Astrocyte (in vitro differentiated cells and primary cell): ENCODE measurements around the gene GARIN5A. TPM values are rescaled to one million over a fixed set of nuclear protein-coding genes. Genes with fewer than 3 reads are reported as not detected.
"Not testable (repeated sequence)": the region's sequence is repeated elsewhere in the genome, so short reads cannot be mapped to it uniquely, and the experiment has no call there.

Experiments used
- DNase-seq: peaks from one replicate; pipeline ENCODE4 v3.0.0-alpha.2; 2010; ENCODE audit warnings: low read depth
- FAIRE-seq: peaks from 2 replicates; lab custom pipeline; 2011; peaks lifted over from hg19 to GRCh38; lab: Jason Lieb, UNC
- H2AFZ ChIP-seq: 2 replicates; pipeline ENCODE4 v1.6.0; 2012; ENCODE audit warnings: low read depth, low read length, inconsistent platforms
- H3K27ac ChIP-seq: 2 replicates; pipeline ENCODE4 v1.5.1; 2011; ENCODE audit warnings: low read depth, low read length, inconsistent platforms
- H3K27me3 ChIP-seq: 2 replicates; pipeline ENCODE4 v1.6.0; 2011; ENCODE audit warnings: low read length, inconsistent platforms; ENCODE audit not compliant: insufficient read depth
- H3K36me3 ChIP-seq: 2 replicates; pipeline ENCODE4 v1.5.1; 2011; ENCODE audit warnings: low read length, inconsistent platforms; ENCODE audit not compliant: insufficient read depth
- H3K4me1 ChIP-seq: 2 replicates; pipeline ENCODE4 v1.5.1; 2011; ENCODE audit warnings: low read length, inconsistent platforms; ENCODE audit not compliant: insufficient read depth
- H3K4me2 ChIP-seq: 2 replicates; pipeline ENCODE4 v1.6.0; 2012; ENCODE audit warnings: low read length, inconsistent platforms
- H3K4me3 ChIP-seq: 2 replicates; pipeline ENCODE4 v1.5.1; 2011; ENCODE audit warnings: low read depth, mild to moderate bottlenecking, low read length, inconsistent platforms; ENCODE audit not compliant: insufficient read depth
- H3K79me2 ChIP-seq: 2 replicates; pipeline ENCODE4 v1.6.0; 2012; ENCODE audit warnings: mild to moderate bottlenecking, low read length, inconsistent platforms; ENCODE audit not compliant: insufficient read depth
- H3K9ac ChIP-seq: 2 replicates; pipeline ENCODE4 v1.6.0; 2012; ENCODE audit warnings: mild to moderate bottlenecking, low read length, inconsistent platforms
- H3K9me3 ChIP-seq: 2 replicates; pipeline ENCODE4 v1.5.1; 2012; ENCODE audit warnings: low read depth, mild to moderate bottlenecking, low read length, inconsistent platforms; ENCODE audit not compliant: insufficient read depth
- H4K20me1 ChIP-seq: 2 replicates; pipeline ENCODE4 v1.6.0; 2012; ENCODE audit warnings: low read length, inconsistent platforms; ENCODE audit not compliant: insufficient read depth
- H3K27ac Mint-ChIP-seq: one replicate; pipeline ENCODE4 v1.8.0; 2021; ENCODE audit warnings: mild to moderate bottlenecking, mixed read lengths; ENCODE audit not compliant: unreplicated experiment
- H3K27me3 Mint-ChIP-seq: one replicate; pipeline ENCODE4 v1.8.0; 2021; ENCODE audit warnings: low read depth, mixed read lengths; ENCODE audit not compliant: unreplicated experiment
- H3K36me3 Mint-ChIP-seq: one replicate; pipeline ENCODE4 v1.8.0; 2021; ENCODE audit warnings: low read depth, mixed read lengths; ENCODE audit not compliant: unreplicated experiment
- H3K4me1 Mint-ChIP-seq: one replicate; pipeline ENCODE4 v1.8.0; 2021; ENCODE audit warnings: low read depth, mixed read lengths; ENCODE audit not compliant: unreplicated experiment
- H3K4me3 Mint-ChIP-seq: one replicate; pipeline ENCODE4 v1.8.0; 2021; ENCODE audit warnings: mild to moderate bottlenecking, moderate library complexity, mixed read lengths; ENCODE audit not compliant: unreplicated experiment
- H3K9me3 Mint-ChIP-seq: one replicate; pipeline ENCODE4 v1.8.0; 2021; ENCODE audit warnings: mild to moderate bottlenecking, mixed read lengths; ENCODE audit not compliant: unreplicated experiment
- CTCF ChIP-seq: IDR thresholded peaks from 2 replicates; pipeline ENCODE4 v1.5.1; 2011; ENCODE audit warnings: low read depth, mild to moderate bottlenecking, inconsistent platforms, low read length, moderate library complexity; ENCODE audit not compliant: insufficient read depth
- EZH2 ChIP-seq: IDR thresholded peaks from 2 replicates; pipeline ENCODE4 v1.6.1; 2012; ENCODE audit warnings: mild to moderate bottlenecking, low read length, inconsistent platforms; ENCODE audit not compliant: insufficient read depth
- total RNA-seq: library from RNA; stranded (reverse); gene quantifications from 2 replicates; pipeline ENCODE4 v1.2.1, GENCODE V29; 2021

GARIN5A gene
- total RNA-seq, 1 donor from 2014 or later, result not detected

- peak overlapping the region; percentile 97 for H3K9ac ChIP-seq
- FAIRE-seq (no peak), DNase-seq (no peak)
- peaks cover 25% of the 10 kb centered on the region for H3K79me2 ChIP-seq
- H3K27me3 ChIP-seq, result no peaks in the 10 kb centered on the region
- peak overlapping the region; percentile 98 for H3K4me2 ChIP-seq
- no peak overlapping the region for H3K4me3 Mint-ChIP-seq
- peaks cover 20% of the 10 kb centered on the region for H4K20me1 ChIP-seq
- H3K27me3 Mint-ChIP-seq, result no peaks in the 10 kb centered on the region
- H3K27ac ChIP-seq, result peak overlapping the region; percentile 70
- no peaks in the 10 kb centered on the region for H3K4me1 Mint-ChIP-seq
- H3K36me3 Mint-ChIP-seq, result no peaks in the 10 kb centered on the region
- peak overlapping the region; percentile 98 for H3K4me3 ChIP-seq
- H3K36me3 ChIP-seq, result no peaks in the 10 kb centered on the region
- no peaks in the 10 kb centered on the region for H3K9me3 ChIP-seq
- peaks cover 5% of the 10 kb centered on the region for H3K4me1 ChIP-seq
- peak overlapping the region; percentile 99 for H2AFZ ChIP-seq
- H3K27ac Mint-ChIP-seq, result no peak overlapping the region
- TF ChIP-seq CTCF (no peak), EZH2 (no peak)
- peaks cover 27% of the 10 kb centered on the region for H3K9me3 Mint-ChIP-seq
Measured at GRCh38 chr19:50476907-50477238, 225 bp upstream of the GARIN5A start.

- peaks cover 16% of the 10 kb centered on the region for H4K20me1 ChIP-seq
- no peaks in the 10 kb centered on the region for H3K27me3 ChIP-seq
- Mint-ChIP-seq H3K27ac (no peak overlapping the region), H3K9me3 (peaks cover 24% of the 10 kb centered on the region), H3K4me1 (no peaks in the 10 kb centered on the region), H3K4me3 (no peak overlapping the region), H3K27me3 (no peaks in the 10 kb centered on the region), H3K36me3 (no peaks in the 10 kb centered on the region)
- H3K79me2 ChIP-seq, result peaks cover 25% of the 10 kb centered on the region
- no peak overlapping the region for H3K9ac ChIP-seq
- H3K36me3 ChIP-seq, result no peaks in the 10 kb centered on the region
- DNase-seq (no peak), FAIRE-seq (no peak)
- H3K4me1 ChIP-seq, result peaks cover 5% of the 10 kb centered on the region
- no peak overlapping the region for H3K27ac ChIP-seq
- H3K4me3 ChIP-seq, result no peak overlapping the region
- H3K9me3 ChIP-seq, result no peaks in the 10 kb centered on the region
- peak overlapping the region; percentile 98 for H3K4me2 ChIP-seq
- peak overlapping the region; percentile 99 for H2AFZ ChIP-seq
- TF ChIP-seq CTCF (no peak), EZH2 (no peak)
Measured at GRCh38 chr19:50475736-50476223, 868 bp downstream of the GARIN5A start.

GRCh38 chr19:50475101-50475568, 1.5 kb downstream of the GARIN5A start:
- no peak for FAIRE-seq
- H3K9me3 ChIP-seq, result no peaks in the 10 kb centered on the region
- no peak overlapping the region for H2AFZ ChIP-seq
- Mint-ChIP-seq H3K27me3 (no peaks in the 10 kb centered on the region), H3K4me3 (no peak overlapping the region), H3K36me3 (no peaks in the 10 kb centered on the region), H3K4me1 (no peaks in the 10 kb centered on the region), H3K27ac (no peak overlapping the region), H3K9me3 (peaks cover 24% of the 10 kb centered on the region)
- no peaks in the 10 kb centered on the region for H3K36me3 ChIP-seq
- H3K79me2 ChIP-seq, result peaks cover 25% of the 10 kb centered on the region
- peaks cover 5% of the 10 kb centered on the region for H3K4me1 ChIP-seq
- H3K4me2 ChIP-seq, result no peak overlapping the region
- no peak overlapping the region for H3K27ac ChIP-seq
- TF ChIP-seq CTCF, result no peak
- no peak for TF ChIP-seq EZH2
- no peak for DNase-seq
- no peak overlapping the region for H3K9ac ChIP-seq
- H3K27me3 ChIP-seq, result no peaks in the 10 kb centered on the region
- peaks cover 16% of the 10 kb centered on the region for H4K20me1 ChIP-seq
- H3K4me3 ChIP-seq, result no peak overlapping the region

GRCh38 chr19:50473336-50473735, 3.3 kb downstream of the GARIN5A start:
- FAIRE-seq, H3K36me3 ChIP-seq, H3K4me3 ChIP-seq, H3K27me3 Mint-ChIP-seq, H3K27ac Mint-ChIP-seq, H3K4me1 ChIP-seq, H3K27ac ChIP-seq, H3K4me3 Mint-ChIP-seq, H3K36me3 Mint-ChIP-seq, H3K9ac ChIP-seq, H3K9me3 ChIP-seq, H3K27me3 ChIP-seq, DNase-seq, H3K4me2 ChIP-seq, H2AFZ ChIP-seq, H3K4me1 Mint-ChIP-seq: not testable (repeated sequence)
- peaks cover 13% of the 10 kb centered on the region for H3K79me2 ChIP-seq
- H4K20me1 ChIP-seq, result peaks cover 13% of the 10 kb centered on the region
- peaks cover 27% of the 10 kb centered on the region for H3K9me3 Mint-ChIP-seq
